Measurements from ENCODE around the gene A3GALT2.

The A3GALT2 gene

DNA sequence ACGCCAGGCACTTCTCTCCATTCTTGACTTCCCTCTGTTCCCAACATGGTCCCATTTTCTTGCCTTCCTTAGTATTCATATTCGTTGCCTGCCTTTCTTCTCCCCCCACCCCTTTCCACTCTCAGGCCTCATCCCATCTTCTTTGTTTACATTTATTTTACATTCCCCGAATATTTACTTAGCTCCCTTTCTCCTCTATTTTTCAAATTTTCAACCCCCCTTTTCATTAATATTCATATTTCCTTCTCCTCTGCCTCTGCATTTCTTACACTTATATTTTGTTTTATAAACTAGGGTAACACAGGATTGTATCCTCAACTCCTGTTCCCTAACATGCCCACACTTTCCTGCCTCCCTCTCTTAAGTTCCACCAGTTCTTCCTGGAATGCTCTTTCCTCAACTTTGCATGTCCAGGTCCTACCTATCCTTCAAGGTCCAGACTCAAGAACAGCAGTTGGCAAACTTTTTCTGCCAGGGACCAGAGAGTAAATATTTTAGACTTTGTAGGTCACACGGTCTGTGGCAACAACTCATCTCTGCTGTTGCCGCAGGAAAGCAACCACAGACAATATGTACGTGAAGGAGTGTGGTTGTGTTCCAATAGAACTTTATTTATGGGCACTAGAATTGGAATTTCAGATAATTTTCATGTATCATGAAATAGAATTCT, 29.8 kb upstream of the A3GALT2 start:
- no peak for DNase-seq (ENCODE audit: low read depth)

DNA sequence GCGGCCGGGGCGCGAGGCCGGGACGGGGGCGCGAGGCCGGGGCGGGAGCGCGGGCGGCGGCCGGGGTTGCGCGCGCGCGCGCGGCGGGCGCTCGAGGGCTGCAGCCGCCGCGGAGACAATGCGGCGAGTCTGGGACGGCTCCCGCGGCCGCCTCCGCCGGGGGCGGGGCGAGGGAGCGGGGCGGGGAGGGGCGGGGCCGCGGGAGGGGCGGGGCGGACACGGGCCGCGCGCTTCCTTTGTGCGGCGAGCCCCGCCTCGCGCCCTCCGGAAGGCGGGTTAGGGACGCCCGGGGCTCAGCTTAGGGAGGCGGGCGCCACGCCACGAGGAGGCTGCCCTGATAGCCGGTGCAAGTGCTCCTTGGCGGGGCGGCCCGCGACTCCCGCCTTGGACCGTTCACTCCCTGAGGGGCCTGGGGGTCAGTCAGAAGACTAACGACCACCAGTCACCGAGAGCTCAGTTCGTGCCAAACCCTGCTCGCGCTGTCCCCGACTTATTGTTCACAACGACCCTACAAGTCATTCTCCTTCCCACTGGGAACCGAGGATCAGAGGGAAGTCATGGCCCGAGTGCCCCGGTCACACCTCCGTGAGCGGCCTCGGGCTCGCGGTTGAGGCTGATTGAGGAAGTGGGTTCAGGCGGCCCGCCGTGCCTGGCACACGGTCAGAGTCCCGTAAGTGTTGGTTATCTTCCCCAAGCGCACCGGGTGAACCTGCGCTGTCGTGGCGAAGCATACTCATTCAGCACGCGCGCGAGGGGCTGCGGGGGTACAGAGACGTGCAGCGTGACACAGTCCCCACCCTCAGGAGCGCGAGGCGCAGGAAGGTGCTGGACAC, 29.1 kb upstream of the A3GALT2 start:
- DNase-seq (ENCODE audit: low read depth) = peak; percentile 73

DNA sequence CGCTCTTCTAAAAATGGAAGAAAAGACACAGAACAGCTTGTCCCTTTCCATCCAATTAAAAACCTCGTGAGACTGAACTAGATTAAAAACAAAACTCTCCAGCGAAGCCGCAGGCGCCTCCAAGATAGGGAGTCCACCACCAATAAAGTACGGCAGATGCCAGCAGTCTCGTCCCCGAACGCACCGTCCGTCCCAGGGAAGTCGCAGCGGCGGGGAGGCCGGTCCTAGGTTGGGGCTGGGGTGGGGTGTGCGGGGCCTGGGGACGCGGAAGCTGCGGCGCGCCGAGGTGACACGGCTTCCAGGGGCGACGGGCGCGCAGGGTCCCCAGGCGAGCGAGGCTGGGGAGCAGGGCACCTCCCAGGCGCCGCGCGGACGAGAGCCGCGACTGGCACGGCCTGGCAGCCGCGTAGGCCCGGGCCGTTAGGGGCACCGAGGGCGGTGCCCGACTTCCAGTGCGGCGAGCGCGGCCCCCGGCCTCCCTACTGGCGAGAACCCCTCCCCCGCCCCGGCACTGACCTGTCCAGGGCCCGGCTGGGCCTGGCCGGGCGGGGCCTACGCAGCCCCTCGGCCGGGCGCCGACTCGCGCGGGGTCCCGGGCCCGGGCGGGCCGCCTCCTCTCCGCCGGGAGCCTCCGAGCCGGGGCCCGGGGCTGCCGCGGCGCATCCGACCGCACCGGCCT, 28.3 kb upstream of the A3GALT2 start:
- peak; percentile 31 for DNase-seq (ENCODE audit: low read depth)

GRCh38 chr1:33348676-33349080, 27.8 kb upstream of the A3GALT2 start:
- peak; percentile 16 for DNase-seq (ENCODE audit: low read depth)

GRCh38 chr1:33348194-33348593, 27.3 kb upstream of the A3GALT2 start:
- no peak for DNase-seq (ENCODE audit: low read depth)

DNA sequence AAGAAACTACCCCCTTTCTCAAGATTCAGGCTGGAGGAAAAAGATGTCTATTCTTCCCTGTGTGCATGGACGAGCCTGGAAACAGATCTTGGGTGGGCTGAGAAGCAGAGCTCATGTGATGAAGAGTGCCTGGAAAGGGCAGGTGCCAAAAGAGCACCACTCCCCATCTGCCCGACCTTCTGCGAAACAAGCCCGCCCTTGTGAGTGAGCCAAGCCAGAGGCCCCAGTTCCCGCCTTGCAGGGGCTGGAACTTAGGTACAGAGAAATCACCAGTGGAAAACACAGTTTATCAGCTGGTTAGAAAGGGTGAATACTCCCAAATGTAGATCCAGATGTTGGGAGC, 26.7 kb upstream of the A3GALT2 start:
- DNase-seq (ENCODE audit: low read depth) = no peak

GRCh38 chr1:33346927-33347649, 26.2 kb upstream of the A3GALT2 start:
- no peak for DNase-seq (ENCODE audit: low read depth)

DNA sequence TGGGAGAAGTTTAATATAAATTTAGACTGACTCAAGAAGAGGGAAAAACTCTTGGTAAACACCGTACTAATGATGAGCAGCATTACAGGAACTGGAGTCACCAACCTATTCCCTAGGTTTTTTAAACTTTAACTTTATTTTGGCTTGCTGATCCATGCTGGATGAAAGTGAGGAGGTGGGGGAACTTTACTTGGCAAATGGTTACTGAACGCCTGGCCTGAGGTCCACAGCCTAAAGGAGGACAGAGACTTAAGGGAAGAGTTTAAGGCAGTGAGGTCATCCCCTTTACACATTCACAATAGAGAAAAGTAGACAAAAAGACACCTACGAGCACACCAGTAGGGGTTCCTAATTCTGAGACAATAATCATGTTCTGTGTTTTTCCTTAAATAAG, 25.6 kb upstream of the A3GALT2 start:
- DNase-seq (ENCODE audit: low read depth) = no peak

DNA sequence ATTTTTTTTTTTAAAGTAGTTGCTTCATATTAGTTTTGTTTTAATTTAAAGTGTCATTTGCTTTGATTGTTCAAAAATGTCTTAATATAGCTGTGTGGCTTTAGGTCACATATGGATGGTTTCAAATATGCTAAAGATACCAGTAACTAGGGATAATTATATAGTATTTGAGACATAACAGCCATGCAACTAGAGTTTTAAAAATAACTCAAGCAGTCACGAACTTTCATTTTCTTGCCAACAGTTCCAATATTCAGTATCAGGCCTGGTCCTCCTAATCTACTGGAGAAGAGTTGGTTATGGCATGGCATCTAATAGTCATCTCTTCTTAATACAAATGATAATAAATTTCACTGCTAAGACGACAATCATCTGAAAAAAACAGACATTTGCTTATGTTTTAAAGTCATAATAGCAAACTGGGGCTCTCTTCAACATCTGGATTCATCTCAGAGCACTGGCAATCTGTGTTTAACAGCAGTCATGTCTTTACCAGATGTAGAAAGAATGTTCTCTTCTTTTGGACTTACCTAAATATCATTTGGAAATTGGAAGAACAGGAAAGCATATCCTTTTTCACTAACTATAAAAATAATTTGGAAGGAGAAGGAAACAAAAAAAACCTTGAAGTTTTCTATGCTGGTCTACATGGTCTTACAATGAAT, 24.1 kb upstream of the A3GALT2 start:
- DNase-seq (ENCODE audit: low read depth) = no peak

DNA sequence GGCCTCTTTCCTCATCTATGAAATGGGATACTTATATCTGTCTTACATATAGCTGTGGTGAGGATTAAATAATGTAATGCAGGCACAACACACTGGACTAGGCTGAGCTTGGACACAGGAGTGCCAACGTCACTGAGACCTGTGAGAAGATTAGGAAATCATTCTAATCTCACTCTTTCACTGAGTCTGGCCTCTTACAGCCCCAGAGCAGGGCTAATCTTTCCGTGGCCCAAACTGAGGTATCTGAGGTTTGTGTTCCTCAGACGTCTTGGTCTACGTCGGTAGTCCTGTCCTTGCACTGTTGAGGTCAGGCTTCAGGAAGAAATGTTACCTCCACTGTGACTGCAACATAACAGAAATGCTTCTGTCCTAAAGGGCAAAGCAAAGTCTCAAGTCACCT, 22.6 kb upstream of the A3GALT2 start:
- no peak for DNase-seq (ENCODE audit: low read depth)

DNA sequence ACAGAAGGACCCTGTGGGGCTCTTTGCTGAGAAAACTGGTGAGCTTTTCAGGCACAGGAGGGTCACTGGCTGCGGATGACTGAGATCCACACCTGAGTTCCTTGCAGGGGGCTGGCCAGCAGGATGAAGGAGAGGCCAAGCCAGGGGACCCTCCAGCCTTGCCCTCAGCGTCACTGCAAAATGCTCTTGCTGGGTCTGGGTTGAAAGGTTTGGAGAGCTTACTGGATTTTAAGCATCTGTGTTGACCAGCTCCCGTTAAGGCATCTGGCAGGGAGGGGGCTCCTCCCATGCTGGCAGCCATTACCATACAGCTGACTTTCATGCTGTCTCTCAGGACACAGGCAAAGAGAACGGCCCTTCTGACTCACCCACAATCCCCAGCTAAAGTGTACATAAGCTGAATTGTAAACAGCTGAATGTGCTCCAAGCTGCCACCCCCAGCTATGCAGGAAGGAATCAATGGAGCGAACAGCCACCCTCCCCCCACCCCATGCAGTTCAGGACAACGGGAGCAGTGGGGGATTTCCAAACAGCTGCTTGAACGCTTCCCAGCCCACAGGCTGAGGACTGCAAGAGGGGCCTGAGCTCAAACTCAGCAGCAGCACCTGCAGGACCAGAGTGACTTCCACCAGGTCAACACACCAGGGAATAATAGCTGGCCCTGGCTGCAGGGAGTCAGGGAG, 21.3 kb upstream of the A3GALT2 start:
- no peak for DNase-seq (ENCODE audit: low read depth)

DNA sequence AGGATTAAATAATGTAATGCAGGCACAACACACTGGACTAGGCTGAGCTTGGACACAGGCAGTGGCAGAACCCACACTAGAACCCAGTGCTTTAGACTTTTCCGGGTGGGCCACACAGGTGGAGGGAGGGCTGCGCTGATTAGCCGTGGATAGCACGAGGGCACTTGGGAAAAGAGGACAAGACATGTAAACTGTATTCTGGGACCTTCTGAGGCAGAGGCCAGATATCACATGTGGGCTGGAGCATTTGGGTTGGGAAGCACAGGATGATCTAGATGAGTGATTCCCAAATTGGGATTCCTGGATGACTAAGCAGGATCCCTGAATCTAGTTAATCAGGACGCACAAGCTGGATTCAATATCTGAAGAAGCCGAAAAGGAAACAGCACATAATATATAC, 20.3 kb upstream of the A3GALT2 start:
- no peak for DNase-seq (ENCODE audit: low read depth)

DNA sequence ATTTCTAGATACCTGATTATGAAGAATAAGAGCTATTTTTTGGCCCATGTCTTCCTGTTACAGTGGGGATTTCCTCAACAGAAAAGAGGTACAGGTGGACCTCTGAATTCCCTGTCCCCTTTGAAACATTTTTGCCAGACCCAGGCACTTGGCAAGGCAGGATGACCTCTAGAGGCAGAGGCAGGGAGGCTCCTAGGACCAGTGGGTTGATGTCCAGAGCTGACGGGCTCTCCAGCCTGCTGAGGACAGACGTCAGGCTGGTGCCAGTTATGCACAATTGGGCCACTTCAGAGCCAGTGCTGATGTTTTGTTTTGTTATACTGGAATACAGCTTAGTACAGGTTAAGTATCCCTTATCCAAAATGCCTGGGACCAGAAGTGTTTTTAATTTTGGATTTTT, 18.5 kb upstream of the A3GALT2 start:
- no peak for DNase-seq (ENCODE audit: low read depth)

- no peak for DNase-seq (ENCODE audit: low read depth)
These were observed 17.7 kb upstream of the A3GALT2 start for GRCh38 chr1:33338440-33339211.

DNA sequence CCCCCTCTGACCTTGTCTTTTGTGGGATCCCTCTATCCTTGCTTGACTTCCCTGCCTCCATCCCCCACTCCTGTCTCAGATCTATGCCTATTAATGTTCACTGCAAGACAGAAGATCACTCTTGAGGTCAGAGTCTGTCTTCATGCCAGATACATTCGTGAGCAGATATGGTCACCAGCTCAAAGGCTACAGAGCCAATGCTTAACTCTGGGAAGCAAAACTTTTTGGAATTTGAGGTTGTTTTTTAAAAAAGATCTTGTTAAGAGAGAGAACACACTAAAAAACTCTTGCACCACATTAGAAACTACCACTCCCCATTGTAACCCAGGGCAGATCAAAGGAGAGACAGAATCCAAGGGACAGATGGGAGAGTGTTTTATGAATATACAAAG, 17.1 kb upstream of the A3GALT2 start:
- DNase-seq (ENCODE audit: low read depth) = no peak

DNA sequence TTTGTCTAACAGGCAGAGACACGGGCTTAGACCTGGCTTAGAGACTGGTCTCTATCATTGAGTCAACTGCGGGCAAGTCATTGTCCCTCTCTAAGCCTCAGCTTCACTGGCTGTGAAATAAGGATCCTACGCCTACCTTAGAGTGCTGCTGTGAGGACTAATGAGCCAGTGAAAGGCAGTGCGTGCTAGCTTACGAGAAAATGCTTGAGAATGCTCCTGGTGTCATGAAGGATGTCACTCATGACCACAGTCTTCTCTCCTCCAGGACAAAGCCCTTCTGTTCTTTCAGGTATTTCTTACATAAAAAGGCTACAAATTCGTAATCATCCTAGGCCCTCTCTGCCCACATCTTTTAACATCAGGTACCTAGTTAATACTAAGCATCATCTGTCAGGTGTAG, 16.5 kb upstream of the A3GALT2 start:
- DNase-seq (ENCODE audit: low read depth) = no peak

DNA sequence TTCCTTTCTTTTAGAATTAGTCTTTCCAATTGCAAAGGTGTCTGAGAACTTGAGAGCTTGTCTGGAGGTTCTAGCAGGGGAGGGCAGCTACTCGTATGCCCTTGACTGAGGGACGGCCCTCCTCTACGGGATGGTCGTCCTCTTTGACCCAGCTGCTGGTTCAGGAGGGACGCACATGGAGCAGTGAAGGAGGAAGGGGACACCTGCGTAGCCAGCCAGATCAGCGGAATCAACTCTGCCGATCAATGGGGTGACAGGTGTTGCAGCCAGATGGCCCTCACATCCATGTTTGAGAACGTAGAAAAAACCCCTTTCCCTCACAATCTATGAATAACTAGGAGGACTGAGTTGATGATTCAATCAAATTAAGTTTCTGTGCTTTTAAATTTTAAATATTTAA, 15.7 kb upstream of the A3GALT2 start:
- no peak for DNase-seq (ENCODE audit: low read depth)

DNA sequence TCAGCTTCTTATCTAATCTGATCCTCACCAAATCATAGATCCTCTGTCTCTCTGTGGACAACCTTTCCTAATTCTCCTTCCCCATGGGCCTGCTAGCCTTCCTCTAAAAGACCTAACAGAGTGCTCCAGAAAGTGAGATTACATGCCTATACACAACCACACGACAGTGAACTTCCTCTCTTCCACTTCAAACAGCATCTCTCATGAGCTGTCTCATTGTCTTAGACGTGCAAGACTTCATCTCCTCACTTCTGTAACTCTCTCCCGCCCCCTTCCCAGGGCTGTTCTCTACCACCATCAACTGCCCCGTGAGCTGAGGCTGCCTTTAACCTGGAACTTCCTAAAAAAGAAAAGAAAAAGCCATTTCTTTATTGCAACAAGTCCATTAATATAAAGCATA, 14.1 kb upstream of the A3GALT2 start:
- no peak for DNase-seq (ENCODE audit: low read depth)

GRCh38 chr1:33334081-33334552, 13.2 kb upstream of the A3GALT2 start:
- DNase-seq (ENCODE audit: low read depth) = no peak

DNA sequence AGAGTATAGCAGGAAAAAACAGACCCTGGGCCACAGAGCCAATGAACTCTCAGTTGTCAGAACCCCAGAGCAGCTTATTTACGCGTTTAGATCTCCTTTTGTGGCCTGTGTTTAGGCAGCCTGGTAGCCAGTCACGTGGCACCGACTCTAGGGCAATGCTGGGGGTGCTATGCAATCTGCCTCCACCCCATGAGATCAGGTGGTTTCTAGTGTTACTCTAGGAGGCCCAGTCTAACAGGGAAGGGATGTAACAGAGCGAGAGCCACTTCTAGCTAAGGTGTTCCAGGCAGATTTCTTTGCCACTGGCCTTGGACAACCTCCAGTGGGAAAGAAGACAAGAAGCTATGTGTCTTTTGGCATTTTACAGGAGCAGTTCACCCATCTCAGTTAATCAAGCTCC, 12.0 kb upstream of the A3GALT2 start:
- DNase-seq (ENCODE audit: low read depth) = no peak

GRCh38 chr1:33332357-33332789, 11.5 kb upstream of the A3GALT2 start:
- no peak for DNase-seq (ENCODE audit: low read depth)
